ENCODE measurements around the gene ZMYND8.
A peak's percentile ranks its signal among the peaks of the same experiment; 100 is the strongest.

GRCh38 chr20:47304287-47304686, 52.2 kb downstream of the ZMYND8 start:
- TF ChIP-seq EZH2 (IDR thresholded peaks at IDR 0.05; ENCODE audit: low read length, unreplicated experiment) (no peak), CTCF (conservative IDR thresholded peaks at IDR 0.05; ENCODE audit: low read depth, low read length) (peak; percentile 52; the same call in 1 of the 2 replicates), EZH2phosphoT487 (IDR thresholded peaks at IDR 0.05; ENCODE audit: borderline replicate concordance, low read length) (no peak)
